H9 (cell line): ENCODE results near the gene GSTK1. TPM values are rescaled to one million over a fixed set of nuclear protein-coding genes. Genes with fewer than 3 reads are reported as not detected.
A peak's percentile ranks its signal among the peaks of the same experiment; 100 is the strongest.

ENCODE experiments used
- DNase-seq: peaks from one replicate; pipeline ENCODE4 v3.0.0-alpha.2; 2017
- H2AFZ ChIP-seq: one replicate; pipeline ENCODE4 v1.6.1; 2013; ENCODE audit warnings: mild to moderate bottlenecking, low read length, control low read depth, moderate library complexity
- H2AK5ac ChIP-seq: 2 replicates; pipeline ENCODE4 v1.6.1; 2013; ENCODE audit warnings: low read length, control low read depth, mixed read lengths; ENCODE audit not compliant: insufficient read length
- H2BK120ac ChIP-seq: one replicate; pipeline ENCODE4 v1.6.1; 2013; ENCODE audit warnings: low read depth, mild to moderate bottlenecking, low read length, control low read depth, inconsistent platforms; ENCODE audit not compliant: poor library complexity, severe bottlenecking
- H2BK12ac ChIP-seq: 2 replicates; pipeline ENCODE4 v1.6.1; 2013; ENCODE audit warnings: low read length, control low read depth, mixed read lengths, low read depth; ENCODE audit not compliant: insufficient read length
- H2BK15ac ChIP-seq: 2 replicates; pipeline ENCODE4 v1.6.1; 2013; ENCODE audit warnings: low read depth, low read length, control low read depth
- H2BK20ac ChIP-seq: one replicate; pipeline ENCODE4 v1.6.1; 2013; ENCODE audit warnings: low read depth, mild to moderate bottlenecking, low read length, control low read depth, inconsistent platforms; ENCODE audit not compliant: poor library complexity, severe bottlenecking
- H2BK5ac ChIP-seq: 2 replicates; pipeline ENCODE4 v1.6.1; 2013; ENCODE audit warnings: low read length, control low read depth, mixed read lengths; ENCODE audit not compliant: insufficient read length
- H3K14ac ChIP-seq: 2 replicates; pipeline ENCODE4 v1.6.1; 2013; ENCODE audit warnings: low read length, control low read depth; ENCODE audit not compliant: insufficient read depth
- H3K18ac ChIP-seq: 2 replicates; pipeline ENCODE4 v1.6.1; 2013; ENCODE audit warnings: low read depth, mild to moderate bottlenecking, mixed read lengths, low read length, control low read depth; ENCODE audit not compliant: insufficient read length
- H3K23ac ChIP-seq: 2 replicates; pipeline ENCODE4 v1.6.1; 2013; ENCODE audit warnings: low read length, control low read depth, mixed read lengths, low read depth; ENCODE audit not compliant: insufficient read length
- H3K23me2 ChIP-seq: 2 replicates; pipeline ENCODE4 v1.6.1; 2013; ENCODE audit warnings: low read depth, mild to moderate bottlenecking, mixed read lengths, low read length, control low read depth; ENCODE audit not compliant: insufficient read length, poor library complexity, severe bottlenecking
- H3K27ac ChIP-seq: 2 replicates; pipeline ENCODE4 v1.5.1; 2013; ENCODE audit warnings: low read length, control low read depth, mixed read lengths, low read depth; ENCODE audit not compliant: insufficient read length
- H3K27me3 ChIP-seq: 2 replicates; pipeline ENCODE4 v1.6.1; 2013; ENCODE audit warnings: low read length, control low read depth, inconsistent platforms; ENCODE audit not compliant: insufficient read depth
- H3K4ac ChIP-seq: 2 replicates; pipeline ENCODE4 v1.6.1; 2013; ENCODE audit warnings: low read depth, mild to moderate bottlenecking, control low read depth, inconsistent platforms, low read length, moderate library complexity
- H3K4me1 ChIP-seq: 2 replicates; pipeline ENCODE4 v1.6.1; 2013; ENCODE audit warnings: low read length, control low read depth, inconsistent platforms; ENCODE audit not compliant: insufficient read depth
- H3K4me2 ChIP-seq: 2 replicates; pipeline ENCODE4 v1.6.1; 2013; ENCODE audit warnings: low read length, control low read depth, mixed read lengths; ENCODE audit not compliant: insufficient read length, insufficient read depth
- H3K56ac ChIP-seq: 2 replicates; pipeline ENCODE4 v1.6.1; 2013; ENCODE audit warnings: low read depth, mild to moderate bottlenecking, mixed read lengths, low read length, control low read depth; ENCODE audit not compliant: insufficient read length
- H3K79me1 ChIP-seq: 2 replicates; pipeline ENCODE4 v1.6.1; 2013; ENCODE audit warnings: low read depth, mild to moderate bottlenecking, moderate library complexity, low read length, control low read depth, inconsistent platforms; ENCODE audit not compliant: insufficient read depth, poor library complexity, severe bottlenecking
- H3K79me2 ChIP-seq: 2 replicates; pipeline ENCODE4 v1.6.1; 2013; ENCODE audit warnings: low read length, control low read depth, inconsistent platforms; ENCODE audit not compliant: insufficient read depth
- H3K9ac ChIP-seq: 2 replicates; pipeline ENCODE4 v1.6.1; 2013; ENCODE audit warnings: low read length, control low read depth, mixed read lengths; ENCODE audit not compliant: insufficient read length; ENCODE audit errors: extremely low read depth
- H3K9me3 ChIP-seq: one replicate; pipeline ENCODE4 v1.6.1; 2013; ENCODE audit warnings: low read depth, low read length, inconsistent platforms; ENCODE audit not compliant: control insufficient read depth
- H3T11ph ChIP-seq: one replicate; pipeline ENCODE4 v1.6.1; 2013; ENCODE audit warnings: mild to moderate bottlenecking, low read length, control low read depth, inconsistent platforms
- H4K20me1 ChIP-seq: one replicate; pipeline ENCODE4 v1.6.1; 2013; ENCODE audit not compliant: control insufficient read depth, insufficient read length, insufficient read depth
- H4K5ac ChIP-seq: 2 replicates; pipeline ENCODE4 v1.6.1; 2013; ENCODE audit warnings: low read depth, mild to moderate bottlenecking, mixed read lengths, low read length, control low read depth; ENCODE audit not compliant: insufficient read length
- H4K8ac ChIP-seq: replicated peaks from 2 replicates; pipeline ENCODE4 v1.6.1; 2013; ENCODE audit warnings: low read length, control low read depth, mixed read lengths, low read depth; ENCODE audit not compliant: insufficient read length
- H4K91ac ChIP-seq: 2 replicates; pipeline ENCODE4 v1.6.1; 2013; ENCODE audit warnings: low read depth, mild to moderate bottlenecking, moderate library complexity, mixed read lengths, low read length, control low read depth; ENCODE audit not compliant: insufficient read length
- H3K27ac Mint-ChIP-seq, 3 experiments: 2 replicates in 2 of 3; 3 replicates in 1 of 3; pipeline ENCODE4 v1.8.0; 2020 to 2021; ENCODE audit warnings: mixed read lengths in 3 of 3, mild to moderate bottlenecking in 1 of 3, moderate library complexity in 1 of 3
- H3K27me3 Mint-ChIP-seq: 2 replicates; pipeline ENCODE4 v1.8.0; 2021; ENCODE audit warnings: low read depth, mild to moderate bottlenecking, moderate library complexity, mixed read lengths
- H3K36me3 Mint-ChIP-seq, 3 experiments: 2 replicates in 2 of 3; 3 replicates in 1 of 3; pipeline ENCODE4 v1.8.0; 2020 to 2021; ENCODE audit warnings: low read depth in 3 of 3, mixed read lengths in 3 of 3; ENCODE audit not compliant: insufficient read depth in 1 of 3
- H3K4me1 Mint-ChIP-seq, 2 experiments: 2 replicates each; pipeline ENCODE4 v1.8.0; 2020; ENCODE audit warnings: mixed read lengths in 2 of 2
- H3K4me3 Mint-ChIP-seq, 2 experiments: 2 replicates in 1 of 2; 3 replicates in 1 of 2; pipeline ENCODE4 v1.8.0; 2020 to 2021; ENCODE audit warnings: mild to moderate bottlenecking in 2 of 2, mixed read lengths in 2 of 2, moderate library complexity in 1 of 2
- H3K9me3 Mint-ChIP-seq, 2 experiments: 2 replicates in 1 of 2; 3 replicates in 1 of 2; pipeline ENCODE4 v1.8.0; 2020; ENCODE audit warnings: mild to moderate bottlenecking in 2 of 2, mixed read lengths in 2 of 2, moderate library complexity in 1 of 2
- CTCF ChIP-seq: fragments of 200-600 bp; sonication (generic); conservative IDR thresholded peaks from 3 replicates; pipeline ENCODE4 v1.8.0; 2021; ENCODE audit warnings: antibody characterized with exemption, mild to moderate bottlenecking
- WGBS: extraction: QIAGEN DNeasy Blood & Tissue Kit; methylation state at CpG from one replicate; pipeline ENCODE4 v1.1.7; 2013; ENCODE audit warnings: missing lambda C conversion rate, low lambda C conversion rate, mixed read lengths; ENCODE audit not compliant: insufficient read length; ENCODE audit errors: extremely low coverage; 5-methylcytosine and 5-hydroxymethylcytosine counted together
- total RNA-seq: library from RNA; stranded (reverse); gene quantifications from 2 replicates; pipeline ENCODE4 v1.2.1, GENCODE V29; 2021

GSTK1 gene
- total RNA-seq, 1 experiment from 2014 or later = 36.1 TPM

- Histone ChIP-seq H3K27me3 (no peaks in the 10 kb centered on the region), H2BK120ac (no peak overlapping the region), H3K18ac (no peak overlapping the region), H3K4me1 (no peaks in the 10 kb centered on the region), H2BK15ac (no peak overlapping the region), H3K9me3 (no peaks in the 10 kb centered on the region), H3T11ph (no peak overlapping the region), H2BK12ac (no peak overlapping the region), H3K79me2 (no peaks in the 10 kb centered on the region), H3K4ac (no peak overlapping the region), H3K23ac (no peak overlapping the region), H3K9ac (no peak overlapping the region), H3K56ac (no peak overlapping the region), H4K8ac (no peak overlapping the region), H3K14ac (no peak overlapping the region), H4K5ac (no peak overlapping the region), H3K27ac (no peak overlapping the region), H3K4me2 (no peak overlapping the region), H2BK20ac (no peak overlapping the region), H4K91ac (no peak overlapping the region), H2AFZ (no peak overlapping the region), H3K23me2 (no peaks in the 10 kb centered on the region), H3K79me1 (no peaks in the 10 kb centered on the region), H4K20me1 (no peaks in the 10 kb centered on the region), H2AK5ac (no peak overlapping the region), H2BK5ac (no peak overlapping the region)
- Mint-ChIP-seq H3K27ac (no peak overlapping the region), H3K27me3 (no peaks in the 10 kb centered on the region), H3K36me3 (peaks cover 58 to 83% (median 82%) of the 10 kb centered on the region in 3 experiments), H3K4me1 (no peaks in the 10 kb centered on the region), H3K9me3 (no peaks in the 10 kb centered on the region), H3K4me3 (no peak overlapping the region; a peak in 1 of 5 replicates)
- peak; percentile 87 for TF ChIP-seq CTCF
- no CpG with 5 or more reads among the region's 10 CpGs for WGBS
- DNase-seq = peak; percentile 64
These were observed 42.3 kb downstream of the GSTK1 start for GRCh38 chr7:143305423-143306070.
